Activated T-cell treated with anti-CD3 and anti-CD28 coated beads, Interleukin-2, amount 50 U/mL, for 4 hours (primary cell): Measurements from ENCODE around the gene PANX1. TPM values are rescaled to one million over a fixed set of nuclear protein-coding genes. Genes with fewer than 3 reads are reported as not detected.
"Not testable (repeated sequence)": the region's sequence is repeated elsewhere in the genome, so short reads cannot be mapped to it uniquely, and the experiment has no call there.

Experiments
- ATAC-seq, 2 donors: fragments of 200-7000 bp; cut with Tn5 transposase; one replicate each; pipeline ENCODE4 v1.10.0; 2021
- DNase-seq: peaks from one replicate; pipeline ENCODE4 v3.0.0-alpha.2; 2020
- H3K27me3 Mint-ChIP-seq: one replicate; pipeline ENCODE4 v1.8.0; 2021; ENCODE audit warnings: low read depth, mixed read lengths
- H3K36me3 Mint-ChIP-seq: one replicate; pipeline ENCODE4 v1.8.0; 2022; ENCODE audit warnings: mixed read lengths; ENCODE audit not compliant: insufficient read depth
- H3K4me1 Mint-ChIP-seq: one replicate; pipeline ENCODE4 v1.8.0; 2021; ENCODE audit warnings: low read depth, mixed read lengths
- H3K4me3 Mint-ChIP-seq: one replicate; pipeline ENCODE4 v1.8.0; 2021; ENCODE audit warnings: mild to moderate bottlenecking, moderate library complexity, mixed read lengths
- H3K9me3 Mint-ChIP-seq: one replicate; pipeline ENCODE4 v1.8.0; 2021; ENCODE audit warnings: mixed read lengths
- total RNA-seq, 3 donors: library from RNA; stranded (reverse); gene quantifications; one replicate each; pipeline ENCODE4 v1.2.1, GENCODE V29; 2021

The PANX1 gene
- total RNA-seq, 3 donors from 2014 or later, result 17.0 to 19.5 (median 18.8) TPM

GRCh38 chr11:94150056-94150455, 21.4 kb downstream of the PANX1 start:
- H3K27me3 Mint-ChIP-seq, result no peaks in the 10 kb centered on the region
- no peak for ATAC-seq
- no peak overlapping the region for H3K4me3 Mint-ChIP-seq
- DNase-seq, result no peak
- H3K36me3 Mint-ChIP-seq, result peaks cover 17% of the 10 kb centered on the region
- no peaks in the 10 kb centered on the region for H3K9me3 Mint-ChIP-seq
- peaks cover 76% of the 10 kb centered on the region for H3K4me1 Mint-ChIP-seq

- DNase-seq (no peak), ATAC-seq (no peak)
- Mint-ChIP-seq H3K4me1 (peaks cover 67% of the 10 kb centered on the region), H3K9me3 (no peaks in the 10 kb centered on the region), H3K27me3 (no peaks in the 10 kb centered on the region), H3K4me3 (no peak overlapping the region), H3K36me3 (peaks cover 23% of the 10 kb centered on the region)
Observed at GRCh38 chr11:94150704-94151685, 22.4 kb downstream of the PANX1 start.

GRCh38 chr11:94151903-94152677, 23.4 kb downstream of the PANX1 start:
- peak; percentile 91 to 95 for ATAC-seq
- Mint-ChIP-seq H3K27me3 (no peaks in the 10 kb centered on the region), H3K4me1 (peaks cover 58% of the 10 kb centered on the region), H3K36me3 (peaks cover 33% of the 10 kb centered on the region), H3K9me3 (no peaks in the 10 kb centered on the region), H3K4me3 (no peak overlapping the region)
- DNase-seq, result no peak

GRCh38 chr11:94152678-94153065, 24.0 kb downstream of the PANX1 start:
- H3K9me3 Mint-ChIP-seq, result no peaks in the 10 kb centered on the region
- peaks cover 53% of the 10 kb centered on the region for H3K4me1 Mint-ChIP-seq
- DNase-seq (no peak), ATAC-seq (no peak)
- peaks cover 35% of the 10 kb centered on the region for H3K36me3 Mint-ChIP-seq
- no peaks in the 10 kb centered on the region for H3K27me3 Mint-ChIP-seq
- H3K4me3 Mint-ChIP-seq, result no peak overlapping the region

GRCh38 chr11:94153320-94153719, 24.7 kb downstream of the PANX1 start:
- Mint-ChIP-seq H3K9me3 (no peaks in the 10 kb centered on the region), H3K4me3 (no peak overlapping the region), H3K36me3 (peaks cover 39% of the 10 kb centered on the region), H3K4me1 (peaks cover 46% of the 10 kb centered on the region), H3K27me3 (no peaks in the 10 kb centered on the region)
- no peak for DNase-seq
- no peak for ATAC-seq

- Mint-ChIP-seq H3K4me1 (peaks cover 37% of the 10 kb centered on the region), H3K36me3 (peaks cover 38% of the 10 kb centered on the region), H3K9me3 (no peaks in the 10 kb centered on the region), H3K4me3 (no peak overlapping the region), H3K27me3 (no peaks in the 10 kb centered on the region)
- DNase-seq (no peak), ATAC-seq (no peak)
Observed at GRCh38 chr11:94154095-94154856, 25.6 kb downstream of the PANX1 start.

- Mint-ChIP-seq H3K4me1 (peaks cover 36% of the 10 kb centered on the region), H3K36me3 (peaks cover 51% of the 10 kb centered on the region)
- not testable (repeated sequence) for H3K4me3 Mint-ChIP-seq, H3K9me3 Mint-ChIP-seq, H3K27me3 Mint-ChIP-seq, DNase-seq, ATAC-seq
Observed at GRCh38 chr11:94157339-94157738, 28.7 kb downstream of the PANX1 start.

- DNase-seq (no peak), ATAC-seq (no peak)
- H3K4me3 Mint-ChIP-seq, result no peak overlapping the region
- H3K4me1 Mint-ChIP-seq, result peaks cover 31% of the 10 kb centered on the region
- peaks cover 14% of the 10 kb centered on the region for H3K36me3 Mint-ChIP-seq
- peaks cover 2% of the 10 kb centered on the region for H3K9me3 Mint-ChIP-seq
- no peaks in the 10 kb centered on the region for H3K27me3 Mint-ChIP-seq
Observed at GRCh38 chr11:94168882-94169281, 40.2 kb downstream of the PANX1 start.

- Mint-ChIP-seq H3K4me3 (no peak overlapping the region), H3K9me3 (peaks cover 2% of the 10 kb centered on the region), H3K36me3 (peaks cover 16% of the 10 kb centered on the region), H3K4me1 (peaks cover 26% of the 10 kb centered on the region), H3K27me3 (no peaks in the 10 kb centered on the region)
- ATAC-seq, result no peak
- DNase-seq, result no peak
Observed at GRCh38 chr11:94169516-94169915, 40.9 kb downstream of the PANX1 start.

GRCh38 chr11:94169930-94170545, 41.4 kb downstream of the PANX1 start:
- peaks cover 17% of the 10 kb centered on the region for H3K36me3 Mint-ChIP-seq

GRCh38 chr11:94170953-94171352, 42.3 kb downstream of the PANX1 start:
- peaks cover 16% of the 10 kb centered on the region for H3K36me3 Mint-ChIP-seq
- ATAC-seq (no peak), DNase-seq (no peak)
- H3K4me1 Mint-ChIP-seq, result peaks cover 25% of the 10 kb centered on the region
- H3K9me3 Mint-ChIP-seq, result peaks cover 2% of the 10 kb centered on the region
- H3K27me3 Mint-ChIP-seq, result no peaks in the 10 kb centered on the region
- H3K4me3 Mint-ChIP-seq, result no peak overlapping the region

More at GRCh38 chr11:94169930-94170545, 41.4 kb downstream of the PANX1 start:
- DNase-seq, result no peak
- peaks cover 25% of the 10 kb centered on the region for H3K4me1 Mint-ChIP-seq
- H3K27me3 Mint-ChIP-seq, result no peaks in the 10 kb centered on the region
- H3K9me3 Mint-ChIP-seq, result peaks cover 2% of the 10 kb centered on the region
- H3K4me3 Mint-ChIP-seq, result no peak overlapping the region
- ATAC-seq, result no peak

- Mint-ChIP-seq H3K36me3 (peaks cover 19% of the 10 kb centered on the region), H3K9me3 (no peaks in the 10 kb centered on the region), H3K4me1 (peaks cover 25% of the 10 kb centered on the region)
Observed at GRCh38 chr11:94171693-94172440, 43.2 kb downstream of the PANX1 start.

GRCh38 chr11:94175535-94175934, 46.9 kb downstream of the PANX1 start:
- Mint-ChIP-seq H3K27me3 (no peaks in the 10 kb centered on the region), H3K9me3 (no peaks in the 10 kb centered on the region), H3K4me1 (peaks cover 16% of the 10 kb centered on the region), H3K4me3 (no peak overlapping the region), H3K36me3 (peaks cover 43% of the 10 kb centered on the region)
- ATAC-seq (no peak), DNase-seq (no peak)

More at GRCh38 chr11:94171693-94172440, 43.2 kb downstream of the PANX1 start:
- no peaks in the 10 kb centered on the region for H3K27me3 Mint-ChIP-seq
- peak; percentile 35 for DNase-seq
- no peak for ATAC-seq
- H3K4me3 Mint-ChIP-seq, result no peak overlapping the region
